ENCODE data around the gene ZNF524.

DNA sequence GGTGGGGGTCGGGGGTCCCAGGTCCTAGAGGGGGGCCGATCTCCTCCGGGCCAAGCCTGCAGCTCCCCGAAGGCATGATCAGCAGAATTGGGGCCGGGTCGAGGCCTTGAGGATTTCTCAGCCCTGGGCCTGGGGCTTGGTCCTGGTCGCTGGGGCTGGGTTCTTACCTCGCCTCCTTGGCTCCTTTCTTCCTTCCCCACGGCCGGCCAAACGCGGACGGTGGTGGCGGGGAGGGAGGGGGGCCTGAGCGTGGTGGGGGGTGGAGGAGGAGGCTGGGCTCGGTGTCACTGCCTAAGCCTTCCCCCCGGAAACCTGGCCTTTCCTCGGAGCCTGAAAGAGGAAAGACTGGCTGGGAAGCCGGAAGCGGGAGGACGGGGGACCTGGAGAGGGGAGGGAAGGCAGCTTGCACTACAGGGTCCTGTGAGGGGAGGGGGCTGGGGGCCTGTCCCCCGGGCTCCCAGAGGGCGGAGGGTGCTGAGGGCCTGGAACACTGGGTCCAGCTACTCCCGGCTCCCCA, 19.4 kb upstream of the ZNF524 start, which contains the start of gene ZNF579:
- peak; percentile 48 for TF ChIP-seq POLR2A (IDR thresholded peaks at IDR 0.05; ENCODE audit: low read length)
- TF ChIP-seq NFE2L2 (conservative IDR thresholded peaks at IDR 0.05; ENCODE audit: low read length), result no peak
- no peak; a peak in 1 of 5 replicates for TF ChIP-seq EP300 (IDR thresholded peaks at IDR 0.05)
- no peak for TF ChIP-seq CEBPB (IDR thresholded peaks at IDR 0.05)
- no peak for TF ChIP-seq MYC (IDR thresholded peaks at IDR 0.05; ENCODE audit: borderline replicate concordance, low read length)
- TF ChIP-seq TP53 (CRISPR knock-in tag; IDR thresholded peaks at IDR 0.05), result no peak
- TF ChIP-seq, protein P1, sequence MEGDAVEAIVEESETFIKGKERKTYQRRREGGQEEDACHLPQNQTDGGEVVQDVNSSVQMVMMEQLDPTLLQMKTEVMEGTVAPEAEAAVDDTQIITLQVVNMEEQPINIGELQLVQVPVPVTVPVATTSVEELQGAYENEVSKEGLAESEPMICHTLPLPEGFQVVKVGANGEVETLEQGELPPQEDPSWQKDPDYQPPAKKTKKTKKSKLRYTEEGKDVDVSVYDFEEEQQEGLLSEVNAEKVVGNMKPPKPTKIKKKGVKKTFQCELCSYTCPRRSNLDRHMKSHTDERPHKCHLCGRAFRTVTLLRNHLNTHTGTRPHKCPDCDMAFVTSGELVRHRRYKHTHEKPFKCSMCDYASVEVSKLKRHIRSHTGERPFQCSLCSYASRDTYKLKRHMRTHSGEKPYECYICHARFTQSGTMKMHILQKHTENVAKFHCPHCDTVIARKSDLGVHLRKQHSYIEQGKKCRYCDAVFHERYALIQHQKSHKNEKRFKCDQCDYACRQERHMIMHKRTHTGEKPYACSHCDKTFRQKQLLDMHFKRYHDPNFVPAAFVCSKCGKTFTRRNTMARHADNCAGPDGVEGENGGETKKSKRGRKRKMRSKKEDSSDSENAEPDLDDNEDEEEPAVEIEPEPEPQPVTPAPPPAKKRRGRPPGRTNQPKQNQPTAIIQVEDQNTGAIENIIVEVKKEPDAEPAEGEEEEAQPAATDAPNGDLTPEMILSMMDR (IDR thresholded peaks at IDR 0.05), result no peak

Data from A549 (cell line).